Measurements from ENCODE around the gene POLR1C. TPM values are rescaled to one million over a fixed set of nuclear protein-coding genes. Genes with fewer than 3 reads are reported as not detected.

POLR1C gene
- total RNA-seq, 1 experiment from 2014 or later: 50.0 TPM

- H3K4me2 ChIP-seq (ENCODE audit: low read depth, low read length, poor library complexity, severe bottlenecking): no peak overlapping the region
- H3K4me1 ChIP-seq (ENCODE audit: low read length): no peaks in the 10 kb centered on the region
- no peak overlapping the region for H3K27ac ChIP-seq (ENCODE audit: low read length)
- H3K79me2 ChIP-seq (ENCODE audit: low read length): peaks cover 30% of the 10 kb centered on the region
- H3K9me3 ChIP-seq (ENCODE audit: low read length): no peaks in the 10 kb centered on the region
- no peak overlapping the region for H2AFZ ChIP-seq (ENCODE audit: low read length)
- H3K27me3 ChIP-seq (ENCODE audit: low read length): no peaks in the 10 kb centered on the region
- no peaks in the 10 kb centered on the region for H3K36me3 ChIP-seq (ENCODE audit: insufficient read depth, low read length)
- H3K4me3 ChIP-seq (ENCODE audit: low read length): no peak overlapping the region
- no peaks in the 10 kb centered on the region for H3K9me2 ChIP-seq (replicated peaks; ENCODE audit: insufficient read depth, low read length)
- no peak for DNase-seq
- no peak overlapping the region for H3K9ac ChIP-seq (ENCODE audit: low read length)
- no peaks in the 10 kb centered on the region for H4K20me1 ChIP-seq (ENCODE audit: insufficient read depth, low read depth, low read length)
These were observed 27.4 kb upstream of the POLR1C start for GRCh38 chr6:43489277-43490072.

GRCh38 chr6:43490523-43490939 is 26.4 kb upstream of the POLR1C start:
- peak; percentile 29 for DNase-seq
- Histone ChIP-seq H3K4me3 (ENCODE audit: low read length) (no peak overlapping the region), H3K9ac (ENCODE audit: low read length) (no peak overlapping the region), H2AFZ (ENCODE audit: low read length) (no peak overlapping the region), H3K79me2 (ENCODE audit: low read length) (peaks cover 29% of the 10 kb centered on the region), H3K4me1 (ENCODE audit: low read length) (no peaks in the 10 kb centered on the region), H3K4me2 (ENCODE audit: low read depth, low read length, poor library complexity, severe bottlenecking) (no peak overlapping the region), H3K36me3 (ENCODE audit: insufficient read depth, low read length) (no peaks in the 10 kb centered on the region), H3K27ac (ENCODE audit: low read length) (no peak overlapping the region), H3K9me3 (ENCODE audit: low read length) (no peaks in the 10 kb centered on the region), H3K27me3 (ENCODE audit: low read length) (no peaks in the 10 kb centered on the region), H3K9me2 (replicated peaks; ENCODE audit: insufficient read depth, low read length) (no peaks in the 10 kb centered on the region), H4K20me1 (ENCODE audit: insufficient read depth, low read depth, low read length) (no peaks in the 10 kb centered on the region)

- Histone ChIP-seq H3K9me3 (ENCODE audit: low read length) (no peaks in the 10 kb centered on the region), H3K36me3 (ENCODE audit: insufficient read depth, low read length) (no peaks in the 10 kb centered on the region), H3K4me2 (ENCODE audit: low read depth, low read length, poor library complexity, severe bottlenecking) (no peak overlapping the region), H3K27ac (ENCODE audit: low read length) (no peak overlapping the region), H3K27me3 (ENCODE audit: low read length) (no peaks in the 10 kb centered on the region), H2AFZ (ENCODE audit: low read length) (no peak overlapping the region), H3K79me2 (ENCODE audit: low read length) (peaks cover 30% of the 10 kb centered on the region), H3K9ac (ENCODE audit: low read length) (no peak overlapping the region), H3K4me1 (ENCODE audit: low read length) (no peaks in the 10 kb centered on the region), H3K9me2 (replicated peaks; ENCODE audit: insufficient read depth, low read length) (no peaks in the 10 kb centered on the region), H3K4me3 (ENCODE audit: low read length) (no peak overlapping the region), H4K20me1 (ENCODE audit: insufficient read depth, low read depth, low read length) (no peaks in the 10 kb centered on the region)
- peak; percentile 31 for DNase-seq
These were observed 24.9 kb upstream of the POLR1C start for GRCh38 chr6:43491750-43492661.

- Histone ChIP-seq H3K4me2 (ENCODE audit: low read depth, low read length, poor library complexity, severe bottlenecking) (no peak overlapping the region), H3K79me2 (ENCODE audit: low read length) (peaks cover 30% of the 10 kb centered on the region), H3K36me3 (ENCODE audit: insufficient read depth, low read length) (no peaks in the 10 kb centered on the region), H3K4me1 (ENCODE audit: low read length) (no peaks in the 10 kb centered on the region), H2AFZ (ENCODE audit: low read length) (no peak overlapping the region), H4K20me1 (ENCODE audit: insufficient read depth, low read depth, low read length) (no peaks in the 10 kb centered on the region), H3K9me2 (replicated peaks; ENCODE audit: insufficient read depth, low read length) (no peaks in the 10 kb centered on the region), H3K27me3 (ENCODE audit: low read length) (no peaks in the 10 kb centered on the region), H3K9me3 (ENCODE audit: low read length) (no peaks in the 10 kb centered on the region), H3K9ac (ENCODE audit: low read length) (no peak overlapping the region), H3K27ac (ENCODE audit: low read length) (no peak overlapping the region), H3K4me3 (ENCODE audit: low read length) (no peak overlapping the region)
- DNase-seq: no peak
These were observed 24.2 kb upstream of the POLR1C start for GRCh38 chr6:43492673-43493072.

GRCh38 chr6:43493230-43493629 is 23.7 kb upstream of the POLR1C start:
- no peaks in the 10 kb centered on the region for H3K36me3 ChIP-seq (ENCODE audit: insufficient read depth, low read length)
- no peak overlapping the region for H2AFZ ChIP-seq (ENCODE audit: low read length)
- no peak overlapping the region for H3K9ac ChIP-seq (ENCODE audit: low read length)
- H3K27me3 ChIP-seq (ENCODE audit: low read length): no peaks in the 10 kb centered on the region
- H3K4me2 ChIP-seq (ENCODE audit: low read depth, low read length, poor library complexity, severe bottlenecking): no peak overlapping the region
- H4K20me1 ChIP-seq (ENCODE audit: insufficient read depth, low read depth, low read length): no peaks in the 10 kb centered on the region
- H3K4me1 ChIP-seq (ENCODE audit: low read length): no peaks in the 10 kb centered on the region
- H3K79me2 ChIP-seq (ENCODE audit: low read length): peaks cover 30% of the 10 kb centered on the region
- no peaks in the 10 kb centered on the region for H3K9me3 ChIP-seq (ENCODE audit: low read length)
- no peak overlapping the region for H3K4me3 ChIP-seq (ENCODE audit: low read length)
- H3K27ac ChIP-seq (ENCODE audit: low read length): no peak overlapping the region
- H3K9me2 ChIP-seq (replicated peaks; ENCODE audit: insufficient read depth, low read length): no peaks in the 10 kb centered on the region
- no peak for DNase-seq

GRCh38 chr6:43493833-43494232 is 23.1 kb upstream of the POLR1C start:
- H3K4me3 ChIP-seq (ENCODE audit: low read length): no peak overlapping the region
- H2AFZ ChIP-seq (ENCODE audit: low read length): no peak overlapping the region
- H3K9me2 ChIP-seq (replicated peaks; ENCODE audit: insufficient read depth, low read length): no peaks in the 10 kb centered on the region
- H3K9ac ChIP-seq (ENCODE audit: low read length): no peak overlapping the region
- no peaks in the 10 kb centered on the region for H3K36me3 ChIP-seq (ENCODE audit: insufficient read depth, low read length)
- no peaks in the 10 kb centered on the region for H3K27me3 ChIP-seq (ENCODE audit: low read length)
- H3K27ac ChIP-seq (ENCODE audit: low read length): no peak overlapping the region
- no peak overlapping the region for H3K4me2 ChIP-seq (ENCODE audit: low read depth, low read length, poor library complexity, severe bottlenecking)
- no peaks in the 10 kb centered on the region for H3K4me1 ChIP-seq (ENCODE audit: low read length)
- no peak for DNase-seq
- no peaks in the 10 kb centered on the region for H4K20me1 ChIP-seq (ENCODE audit: insufficient read depth, low read depth, low read length)
- peaks cover 26% of the 10 kb centered on the region for H3K79me2 ChIP-seq (ENCODE audit: low read length)
- H3K9me3 ChIP-seq (ENCODE audit: low read length): no peaks in the 10 kb centered on the region

GRCh38 chr6:43494321-43494720 is 22.6 kb upstream of the POLR1C start:
- H3K9me2 ChIP-seq (replicated peaks; ENCODE audit: insufficient read depth, low read length): no peaks in the 10 kb centered on the region
- no peaks in the 10 kb centered on the region for H3K4me1 ChIP-seq (ENCODE audit: low read length)
- H4K20me1 ChIP-seq (ENCODE audit: insufficient read depth, low read depth, low read length): no peaks in the 10 kb centered on the region
- peak; percentile 29 for DNase-seq
- H2AFZ ChIP-seq (ENCODE audit: low read length): no peak overlapping the region
- H3K9ac ChIP-seq (ENCODE audit: low read length): no peak overlapping the region
- peaks cover 21% of the 10 kb centered on the region for H3K79me2 ChIP-seq (ENCODE audit: low read length)
- H3K4me3 ChIP-seq (ENCODE audit: low read length): no peak overlapping the region
- H3K36me3 ChIP-seq (ENCODE audit: insufficient read depth, low read length): no peaks in the 10 kb centered on the region
- H3K4me2 ChIP-seq (ENCODE audit: low read depth, low read length, poor library complexity, severe bottlenecking): no peak overlapping the region
- no peak overlapping the region for H3K27ac ChIP-seq (ENCODE audit: low read length)
- no peaks in the 10 kb centered on the region for H3K27me3 ChIP-seq (ENCODE audit: low read length)
- no peaks in the 10 kb centered on the region for H3K9me3 ChIP-seq (ENCODE audit: low read length)

GRCh38 chr6:43494766-43495165 is 22.1 kb upstream of the POLR1C start:
- H3K9ac ChIP-seq (ENCODE audit: low read length): no peak overlapping the region
- no peaks in the 10 kb centered on the region for H3K4me1 ChIP-seq (ENCODE audit: low read length)
- H3K9me3 ChIP-seq (ENCODE audit: low read length): no peaks in the 10 kb centered on the region
- H3K36me3 ChIP-seq (ENCODE audit: insufficient read depth, low read length): no peaks in the 10 kb centered on the region
- H3K79me2 ChIP-seq (ENCODE audit: low read length): peaks cover 20% of the 10 kb centered on the region
- H3K27me3 ChIP-seq (ENCODE audit: low read length): no peaks in the 10 kb centered on the region
- H3K27ac ChIP-seq (ENCODE audit: low read length): no peak overlapping the region
- no peaks in the 10 kb centered on the region for H4K20me1 ChIP-seq (ENCODE audit: insufficient read depth, low read depth, low read length)
- H3K4me3 ChIP-seq (ENCODE audit: low read length): no peak overlapping the region
- no peak overlapping the region for H2AFZ ChIP-seq (ENCODE audit: low read length)
- peak; percentile 32 for DNase-seq
- H3K9me2 ChIP-seq (replicated peaks; ENCODE audit: insufficient read depth, low read length): no peaks in the 10 kb centered on the region
- no peak overlapping the region for H3K4me2 ChIP-seq (ENCODE audit: low read depth, low read length, poor library complexity, severe bottlenecking)
